ENCODE data around the gene AGPS. TPM values are rescaled to one million over a fixed set of nuclear protein-coding genes. Genes with fewer than 3 reads are reported as not detected.

Gene AGPS
- polyA plus RNA-seq, 3 donors: 7.1 to 26.9 (median 16.7) TPM

DNA sequence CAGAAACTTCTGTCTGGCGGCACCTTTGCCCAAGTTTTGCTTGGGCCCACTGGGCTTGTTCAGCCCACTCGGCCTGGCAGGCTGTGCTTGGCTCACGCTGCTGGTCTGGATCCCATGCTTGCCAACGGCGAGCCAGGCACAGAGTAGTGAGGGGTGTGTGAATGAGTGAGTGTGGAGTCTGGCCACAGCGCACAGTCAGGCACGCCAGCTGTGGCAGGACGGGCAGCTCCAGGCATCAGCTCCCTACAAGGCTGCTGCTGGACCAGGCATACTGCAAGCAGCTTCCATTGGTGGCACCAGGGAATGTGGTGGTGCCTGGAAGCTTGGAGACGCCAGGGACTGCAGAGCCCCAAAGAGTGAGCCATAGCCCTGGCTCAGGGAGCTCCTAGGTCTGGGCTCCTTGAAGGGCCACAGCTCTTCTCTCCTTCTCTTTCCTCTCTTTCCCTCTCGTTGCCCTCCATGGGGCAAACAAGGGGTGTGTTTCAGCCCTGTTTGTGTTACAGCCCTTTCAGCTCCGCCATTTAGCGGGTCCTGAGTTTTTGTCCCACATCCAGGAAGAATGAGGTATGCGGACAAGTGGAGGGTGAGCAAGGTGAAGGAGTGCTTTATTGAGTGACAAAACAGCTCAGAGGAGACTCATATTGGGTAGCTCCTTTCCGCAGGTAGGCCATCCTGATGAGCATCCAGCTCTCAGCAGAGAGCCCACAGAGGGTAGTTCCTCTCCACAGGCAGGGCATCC lies 73.0 kb downstream of the AGPS start:
- H3K4me1 Mint-ChIP-seq: peaks cover 6% of the 10 kb centered on the region
- no peak overlapping the region for H3K4me3 Mint-ChIP-seq
- no peak for TF ChIP-seq CTCF (IDR thresholded peaks at IDR 0.05)
- Histone ChIP-seq H3K27me3 (ENCODE audit: control insufficient read depth in 2 of 2, insufficient read depth in 2 of 2, low read length in 2 of 2) (no peaks in the 10 kb centered on the region), H3K79me2 (ENCODE audit: insufficient read depth, low read length) (no peaks in the 10 kb centered on the region), H3K27ac (ENCODE audit: low read depth in 1 of 2, low read length in 2 of 2) (no peak overlapping the region), H3K4me1 (ENCODE audit: control insufficient read depth in 1 of 2, insufficient read depth in 2 of 2, low read length in 2 of 2) (peaks cover 0 to 7% of the 10 kb centered on the region in 2 donors), H3K36me3 (replicated peaks in 1 of 2; ENCODE audit: control insufficient read depth in 1 of 2, insufficient read depth in 2 of 2, low read length in 2 of 2) (peaks cover 50 to 65% of the 10 kb centered on the region in 2 donors), H3K4me2 (replicated peaks; ENCODE audit: extremely low read depth, low read length, poor library complexity, severe bottlenecking) (no peak overlapping the region), H3K9me3 (replicated peaks in 1 of 2; ENCODE audit: control insufficient read depth in 1 of 2, insufficient read depth in 1 of 2, low read length in 2 of 2) (peaks cover 0 to 13% of the 10 kb centered on the region in 2 donors), H2AFZ (ENCODE audit: insufficient read depth, low read depth, low read length, poor library complexity, severe bottlenecking) (no peak overlapping the region), H3K4me3 (replicated peaks in 1 of 3; ENCODE audit: low read depth in 2 of 3, low read length in 3 of 3) (no peak overlapping the region), H3K9ac (ENCODE audit: insufficient read depth, low read length, poor library complexity, severe bottlenecking) (no peak overlapping the region), H4K20me1 (ENCODE audit: insufficient read depth, low read length) (no peaks in the 10 kb centered on the region)
- no peak for DNase-seq
- H3K9me3 Mint-ChIP-seq: peaks cover 0 to 11% (median 6%) of the 10 kb centered on the region in 7 donors
- WGBS (ENCODE audit: insufficient coverage): 100% methylated on average over 10 of the region's 14 CpGs
- H3K27ac Mint-ChIP-seq: peak overlapping the region in 1 of 7 donors; percentile 63
- H3K36me3 Mint-ChIP-seq: peaks cover 49 to 54% of the 10 kb centered on the region in 2 donors
- intact Hi-C loops (cut with micrococcal nuclease): no loop called here
- H3K27me3 Mint-ChIP-seq (ENCODE audit: low read depth in 3 of 3): peaks cover 0 to 5% (median 0%) of the 10 kb centered on the region in 3 donors

GRCh38 chr2:177466337-177467195 lies 74.0 kb downstream of the AGPS start:
- 89% methylated on average over 17 of the region's 17 CpGs for WGBS (ENCODE audit: insufficient coverage)
- peaks cover 0 to 5% (median 0%) of the 10 kb centered on the region in 3 donors for H3K27me3 Mint-ChIP-seq (ENCODE audit: low read depth in 3 of 3)
- peaks cover 48 to 58% of the 10 kb centered on the region in 2 donors for H3K36me3 Mint-ChIP-seq
- Histone ChIP-seq H3K9ac (ENCODE audit: insufficient read depth, low read length, poor library complexity, severe bottlenecking) (no peak overlapping the region), H3K79me2 (ENCODE audit: insufficient read depth, low read length) (no peaks in the 10 kb centered on the region), H2AFZ (ENCODE audit: insufficient read depth, low read depth, low read length, poor library complexity, severe bottlenecking) (no peak overlapping the region), H4K20me1 (ENCODE audit: insufficient read depth, low read length) (no peaks in the 10 kb centered on the region), H3K4me1 (ENCODE audit: control insufficient read depth in 1 of 2, insufficient read depth in 2 of 2, low read length in 2 of 2) (peaks cover 0 to 7% of the 10 kb centered on the region in 2 donors), H3K27me3 (ENCODE audit: control insufficient read depth in 2 of 2, insufficient read depth in 2 of 2, low read length in 2 of 2) (no peaks in the 10 kb centered on the region), H3K36me3 (replicated peaks in 1 of 2; ENCODE audit: control insufficient read depth in 1 of 2, insufficient read depth in 2 of 2, low read length in 2 of 2) (peaks cover 49 to 65% of the 10 kb centered on the region in 2 donors), H3K27ac (ENCODE audit: low read depth in 1 of 2, low read length in 2 of 2) (no peak overlapping the region), H3K4me3 (replicated peaks in 1 of 3; ENCODE audit: low read depth in 2 of 3, low read length in 3 of 3) (no peak overlapping the region), H3K9me3 (replicated peaks in 1 of 2; ENCODE audit: control insufficient read depth in 1 of 2, insufficient read depth in 1 of 2, low read length in 2 of 2) (peaks cover 2 to 13% of the 10 kb centered on the region in 2 donors), H3K4me2 (replicated peaks; ENCODE audit: extremely low read depth, low read length, poor library complexity, severe bottlenecking) (no peak overlapping the region)
- no peak overlapping the region for H3K4me3 Mint-ChIP-seq
- peaks cover 6% of the 10 kb centered on the region for H3K4me1 Mint-ChIP-seq
- H3K27ac Mint-ChIP-seq: peak overlapping the region in 4 of 7 donors; percentile 20 to 73 (median 46)
- DNase-seq: no peak
- intact Hi-C loops (cut with micrococcal nuclease): no loop called here
- peaks cover 2 to 15% (median 6%) of the 10 kb centered on the region in 7 donors for H3K9me3 Mint-ChIP-seq
- TF ChIP-seq CTCF (IDR thresholded peaks at IDR 0.05): no peak

Data from CD14-positive monocyte (primary cell).